Measurements from ENCODE around the gene BCL2A1.

Gene BCL2A1

GRCh38 chr15:79987969-79988368 is 17.0 kb upstream of the BCL2A1 start:
- no peak overlapping the region for H3K4me3 ChIP-seq (ENCODE audit: low read depth, low read length)
- no peak for DNase-seq (ENCODE audit: low read depth)
- TF ChIP-seq POLR2A (IDR thresholded peaks at IDR 0.05; ENCODE audit: extremely low read depth, insufficient read length) = no peak
- TF ChIP-seq, protein P1, sequence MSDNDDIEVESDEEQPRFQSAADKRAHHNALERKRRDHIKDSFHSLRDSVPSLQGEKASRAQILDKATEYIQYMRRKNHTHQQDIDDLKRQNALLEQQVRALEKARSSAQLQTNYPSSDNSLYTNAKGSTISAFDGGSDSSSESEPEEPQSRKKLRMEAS (IDR thresholded peaks at IDR 0.05; ENCODE audit: low read depth, low read length) = no peak
- TF ChIP-seq CTCF (IDR thresholded peaks at IDR 0.05; ENCODE audit: low read depth, low read length) = no peak
- no peak for TF ChIP-seq MYC (IDR thresholded peaks at IDR 0.05; ENCODE audit: low read depth, low read length)

DNA sequence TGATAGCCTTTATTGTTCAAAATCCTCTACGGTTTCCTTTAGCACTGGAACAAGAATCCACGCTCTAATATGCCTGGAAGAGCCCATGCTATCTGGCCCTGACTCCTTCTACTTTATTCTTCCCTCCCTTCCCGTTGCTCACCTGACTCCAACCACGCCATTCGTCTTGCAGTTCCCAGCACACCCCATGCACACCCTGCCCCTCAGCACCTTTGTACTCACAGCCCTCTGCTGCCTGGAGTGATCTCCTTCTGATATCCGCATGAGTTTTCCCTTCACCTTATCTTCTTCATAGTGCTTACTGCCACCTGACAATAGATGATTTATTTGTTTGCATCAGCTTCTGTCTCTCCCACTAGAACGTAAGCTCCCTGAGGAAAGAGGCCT is 16.6 kb upstream of the BCL2A1 start:
- DNase-seq (ENCODE audit: low read depth) = no peak
- H3K4me3 ChIP-seq (ENCODE audit: low read depth, low read length) = no peak overlapping the region
- TF ChIP-seq, protein P1 (IDR thresholded peaks at IDR 0.05; ENCODE audit: low read depth, low read length) = no peak
- no peak for TF ChIP-seq POLR2A (IDR thresholded peaks at IDR 0.05; ENCODE audit: extremely low read depth, insufficient read length)
- TF ChIP-seq MYC (IDR thresholded peaks at IDR 0.05; ENCODE audit: low read depth, low read length) = no peak
- no peak for TF ChIP-seq CTCF (IDR thresholded peaks at IDR 0.05; ENCODE audit: low read depth, low read length)

- peak; percentile 86 for DNase-seq (ENCODE audit: low read depth)
- TF ChIP-seq CTCF (IDR thresholded peaks at IDR 0.05; ENCODE audit: low read depth, low read length) = no peak
- no peak for TF ChIP-seq MYC (IDR thresholded peaks at IDR 0.05; ENCODE audit: low read depth, low read length)
- no peak for TF ChIP-seq POLR2A (IDR thresholded peaks at IDR 0.05; ENCODE audit: extremely low read depth, insufficient read length)
- TF ChIP-seq, protein P1 (IDR thresholded peaks at IDR 0.05; ENCODE audit: low read depth, low read length) = no peak
- H3K4me3 ChIP-seq (ENCODE audit: low read depth, low read length) = no peak overlapping the region
Observed at GRCh38 chr15:79981831-79982455, 10.9 kb upstream of the BCL2A1 start.

DNA sequence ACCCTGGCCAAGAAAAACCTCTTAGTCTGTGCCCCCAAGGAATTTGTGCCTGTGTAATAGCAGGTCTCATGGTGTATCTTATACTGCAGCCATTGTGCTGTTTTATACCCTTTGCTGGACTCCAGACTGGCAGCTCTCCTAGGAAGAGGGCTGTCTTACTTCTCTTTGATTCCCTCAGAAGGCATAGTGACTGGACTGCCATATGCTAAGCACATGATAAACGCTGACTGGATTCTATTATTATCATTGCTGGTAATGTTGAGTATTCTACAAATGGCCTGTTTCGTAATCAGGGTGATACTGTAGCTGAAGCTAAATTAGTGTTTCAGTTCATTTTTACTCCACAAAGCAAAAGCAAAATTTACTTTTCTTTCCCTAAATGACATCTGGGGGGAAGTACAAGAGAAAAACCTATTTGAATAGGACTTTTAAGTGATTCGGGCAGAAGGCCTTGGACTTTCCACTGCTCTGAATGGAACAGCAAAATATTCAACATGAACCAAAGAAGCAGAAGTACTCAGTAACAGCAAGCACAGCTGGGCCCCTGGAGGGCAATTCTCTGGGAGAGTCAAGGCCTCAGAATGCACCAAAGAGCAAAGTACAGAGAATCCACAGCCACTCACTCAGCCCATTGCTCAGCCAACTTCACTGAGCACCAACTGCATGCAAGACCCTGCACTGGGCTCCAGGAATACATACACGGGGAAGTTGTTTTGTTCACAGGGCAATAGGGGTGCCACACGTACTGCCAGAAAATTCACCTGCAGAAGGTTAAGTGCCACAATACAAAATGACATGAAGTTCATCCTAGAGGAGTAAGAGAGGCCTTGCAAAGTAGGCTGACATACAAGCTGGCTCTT is 7.9 kb upstream of the BCL2A1 start:
- peak; percentile 91 for DNase-seq (ENCODE audit: low read depth)
- TF ChIP-seq CTCF (IDR thresholded peaks at IDR 0.05; ENCODE audit: low read depth, low read length) (no peak), MYC (IDR thresholded peaks at IDR 0.05; ENCODE audit: low read depth, low read length) (0 out of 2 replicates have a peak, but pooled peaks have one; percentile 33), POLR2A (IDR thresholded peaks at IDR 0.05; ENCODE audit: extremely low read depth, insufficient read length) (no peak)
- TF ChIP-seq, protein P1 (IDR thresholded peaks at IDR 0.05; ENCODE audit: low read depth, low read length) = peak; percentile 92
- no peak overlapping the region for H3K4me3 ChIP-seq (ENCODE audit: low read depth, low read length)

DNA sequence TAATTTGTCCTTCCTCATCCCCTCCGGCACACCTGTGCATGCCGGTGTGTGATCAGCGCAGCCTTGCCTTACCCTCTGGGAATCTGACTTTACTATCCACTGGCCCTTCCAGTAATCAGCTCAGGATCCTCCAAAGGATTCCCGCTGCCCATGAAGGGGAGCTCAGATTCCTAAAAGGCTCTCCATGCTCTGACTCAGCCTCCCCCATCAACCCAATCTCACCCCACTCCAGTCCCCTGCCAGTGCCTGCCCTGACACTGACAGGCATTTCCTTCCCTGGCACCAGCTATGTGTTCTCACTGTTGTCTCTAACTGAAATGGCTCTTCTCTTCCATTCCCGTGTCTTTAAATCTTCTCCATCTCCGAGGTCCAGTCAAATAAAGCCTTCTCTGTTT is 7.3 kb upstream of the BCL2A1 start:
- H3K4me3 ChIP-seq (ENCODE audit: low read depth, low read length) = no peak overlapping the region
- TF ChIP-seq CTCF (IDR thresholded peaks at IDR 0.05; ENCODE audit: low read depth, low read length) (no peak), POLR2A (IDR thresholded peaks at IDR 0.05; ENCODE audit: extremely low read depth, insufficient read length) (no peak), MYC (IDR thresholded peaks at IDR 0.05; ENCODE audit: low read depth, low read length) (no peak)
- TF ChIP-seq, protein P1 (IDR thresholded peaks at IDR 0.05; ENCODE audit: low read depth, low read length) = no peak
- no peak for DNase-seq (ENCODE audit: low read depth)

Measured in NB4 (cell line).